AG09319 (cell line): ENCODE measurements around the gene VIL1.

Source experiments
- DNase-seq: peaks from one replicate; pipeline ENCODE4 v3.0.0-alpha.2; 2010; ENCODE audit warnings: low read depth; ENCODE audit errors: extremely low read depth
- CTCF ChIP-seq: IDR thresholded peaks from 2 replicates; pipeline ENCODE4 v1.5.1; 2011; ENCODE audit warnings: low read depth, mild to moderate bottlenecking, inconsistent platforms, low read length, moderate library complexity

Gene VIL1

GRCh38 chr2:218435003-218435982 lies 16.4 kb downstream of the VIL1 start:
- TF ChIP-seq CTCF = no peak
- no peak for DNase-seq

- TF ChIP-seq CTCF = no peak
- DNase-seq = no peak
Observed at GRCh38 chr2:218436992-218437391, 18.1 kb downstream of the VIL1 start.

GRCh38 chr2:218437969-218438368 lies 19.0 kb downstream of the VIL1 start:
- TF ChIP-seq CTCF = no peak
- no peak for DNase-seq

- no peak for DNase-seq
- no peak for TF ChIP-seq CTCF
Observed at GRCh38 chr2:218438596-218438995, 19.7 kb downstream of the VIL1 start.

- no peak for DNase-seq
- TF ChIP-seq CTCF = no peak
Observed at GRCh38 chr2:218444692-218445357, 25.9 kb downstream of the VIL1 start.

- no peak for TF ChIP-seq CTCF
- DNase-seq = no peak
Observed at GRCh38 chr2:218445602-218446001, 26.7 kb downstream of the VIL1 start.

- no peak for TF ChIP-seq CTCF
- no peak for DNase-seq
Observed at GRCh38 chr2:218446547-218446946, 27.6 kb downstream of the VIL1 start.
